ENCODE results near the gene STAT3.
"Not testable (repeated sequence)": the region's sequence is repeated elsewhere in the genome, so short reads cannot be mapped to it uniquely, and the experiment has no call there.

The STAT3 gene

DNA sequence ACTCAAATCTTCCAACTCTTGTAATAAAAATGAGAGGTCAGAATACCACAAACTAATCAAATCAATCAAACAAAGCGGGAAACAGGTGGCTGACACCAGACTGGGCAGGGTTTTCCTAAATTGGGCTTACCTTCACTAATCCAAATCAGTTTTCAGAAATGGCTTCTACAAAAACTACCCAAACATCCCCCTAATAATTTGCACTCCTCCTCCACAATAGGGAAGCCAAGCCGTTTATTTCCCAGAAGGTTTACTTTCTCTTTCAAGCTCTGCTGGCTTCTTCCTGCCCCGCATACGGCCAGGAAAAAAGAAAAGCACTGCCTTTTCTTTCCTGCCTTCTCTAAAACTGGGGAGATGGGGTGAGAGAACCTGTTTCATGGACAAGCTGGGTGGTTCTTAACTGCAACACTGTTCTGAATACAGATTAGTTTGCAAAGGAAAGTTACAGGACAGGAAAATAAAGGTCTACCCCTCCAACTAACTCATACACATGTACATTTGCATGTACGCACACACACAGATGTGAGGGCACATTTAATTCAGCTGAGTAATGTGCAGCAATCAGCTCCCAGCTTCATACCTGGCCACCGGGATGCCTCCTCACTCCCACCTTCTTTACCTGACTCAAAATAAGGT is 9.2 kb downstream of the STAT3 start:
- DNase-seq, result no peak

DNA sequence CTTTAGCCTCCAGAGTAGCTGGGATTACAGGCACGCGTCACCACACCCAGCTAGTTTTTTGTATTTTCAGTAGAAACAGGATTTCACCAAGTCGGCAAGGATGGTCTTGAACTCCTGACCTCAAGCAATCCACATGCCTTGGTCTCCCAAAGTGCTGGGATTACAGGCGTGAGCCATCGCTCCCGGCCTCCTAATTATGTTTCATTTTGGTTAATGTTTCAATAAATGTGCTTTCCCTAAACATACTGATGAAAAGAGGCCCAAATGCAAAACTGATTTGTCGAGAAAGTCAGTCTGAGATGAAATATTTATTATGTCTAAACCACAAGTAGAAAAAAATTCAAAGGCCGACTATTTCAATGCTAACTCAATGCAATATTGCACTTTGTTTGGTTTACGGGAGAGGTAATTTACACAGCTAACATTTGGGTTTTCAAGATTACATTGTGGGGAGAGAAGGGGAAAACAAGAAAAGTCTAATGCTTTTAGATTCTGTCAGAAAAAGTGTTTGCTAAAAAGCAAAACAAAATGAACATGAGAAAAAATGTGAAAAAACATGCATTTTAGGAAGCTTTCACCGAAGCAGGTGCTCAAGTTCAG is 9.8 kb downstream of the STAT3 start:
- no peak for DNase-seq

DNA sequence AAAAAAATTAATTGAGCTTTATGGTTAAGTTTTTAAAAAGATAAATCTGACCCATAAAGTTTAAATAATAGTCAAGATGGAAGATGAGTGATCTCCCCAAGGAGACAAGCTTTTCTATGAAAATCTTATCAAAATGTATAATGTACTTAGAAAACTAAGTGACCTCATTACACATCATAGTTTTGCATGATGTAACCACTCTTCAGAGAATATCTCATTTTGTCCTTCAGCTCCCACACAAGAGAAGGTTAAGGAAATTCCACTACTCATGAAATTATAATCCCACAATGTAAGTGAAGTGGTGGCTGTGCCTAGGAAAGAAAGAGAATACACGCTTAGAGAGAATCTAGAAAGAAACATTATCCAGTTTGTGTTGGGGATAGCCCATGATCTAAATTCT is 14.3 kb downstream of the STAT3 start:
- no peak for DNase-seq

DNA sequence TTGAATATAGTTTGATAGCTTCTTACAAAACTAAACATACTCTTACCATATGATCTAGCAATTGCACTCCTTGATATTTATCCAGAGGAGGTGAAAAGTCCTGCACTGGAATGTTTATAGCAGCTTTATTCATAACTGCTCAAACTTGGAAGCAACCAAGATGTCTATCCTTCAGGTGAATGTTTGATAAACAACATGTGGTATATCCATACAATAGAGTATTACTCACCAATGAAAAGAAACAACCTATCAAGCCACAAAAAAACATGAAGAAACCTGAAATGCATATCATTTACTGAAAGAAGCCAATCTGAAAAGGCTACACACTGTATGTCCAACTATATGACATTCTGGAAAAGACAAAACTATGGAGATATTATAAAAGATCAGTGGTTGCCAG is 16.1 kb downstream of the STAT3 start:
- DNase-seq, result no peak

DNA sequence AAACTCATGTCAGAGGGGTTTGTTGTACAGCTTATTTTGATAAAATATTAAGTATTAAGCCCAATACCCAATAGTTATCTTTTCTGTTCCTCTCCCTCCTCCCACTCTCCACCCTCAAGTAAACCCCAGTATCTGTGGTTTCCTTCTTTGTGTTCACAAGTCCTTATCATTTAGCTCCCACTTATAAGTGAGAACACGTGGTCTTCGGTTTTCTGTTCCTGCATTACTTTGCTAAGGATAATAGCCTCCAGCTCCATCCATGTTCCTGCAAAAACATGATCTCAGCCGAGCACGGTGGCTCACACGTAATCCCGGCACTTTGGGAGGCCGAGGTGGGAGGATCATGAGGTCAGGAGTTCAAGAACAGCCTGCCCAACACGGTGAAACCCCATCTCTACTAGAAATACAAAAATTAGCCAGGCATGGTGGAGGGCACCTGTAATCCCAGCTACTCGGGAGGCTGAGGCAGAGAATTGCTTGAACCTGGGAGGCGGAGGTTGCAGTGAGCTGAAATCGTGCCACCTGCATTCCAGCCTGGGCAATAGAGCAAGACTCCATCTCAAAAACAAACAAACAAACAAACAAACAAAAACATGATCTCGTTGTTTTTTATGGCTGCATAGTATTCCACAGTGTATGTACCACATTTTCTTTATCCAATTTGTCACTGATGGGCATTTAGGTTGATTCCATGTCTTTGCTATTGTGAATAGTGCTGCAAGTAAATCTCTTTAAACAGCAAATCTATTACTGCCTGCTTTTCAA is 19.3 kb downstream of the STAT3 start:
- DNase-seq, result not testable (repeated sequence)

DNA sequence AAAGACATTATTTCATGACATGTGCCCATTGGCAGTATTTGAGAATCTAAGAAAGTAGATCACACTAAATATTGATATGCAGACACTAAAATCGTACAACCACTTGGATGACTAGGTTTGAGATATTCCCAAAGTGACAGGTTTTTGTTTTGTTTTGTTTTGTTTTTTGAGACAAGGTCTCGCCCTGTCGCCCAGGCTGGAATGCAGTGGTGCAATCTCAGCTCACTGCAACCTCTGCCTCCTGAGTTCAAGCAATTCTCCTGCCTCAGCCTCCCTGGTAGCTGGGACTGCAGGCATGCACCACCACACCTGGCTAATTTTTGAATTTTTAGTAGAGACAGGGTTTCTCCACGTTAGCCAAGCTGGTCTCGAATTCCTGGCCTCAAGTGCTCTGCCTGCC is 19.9 kb downstream of the STAT3 start:
- DNase-seq, result not testable (repeated sequence)

DNA sequence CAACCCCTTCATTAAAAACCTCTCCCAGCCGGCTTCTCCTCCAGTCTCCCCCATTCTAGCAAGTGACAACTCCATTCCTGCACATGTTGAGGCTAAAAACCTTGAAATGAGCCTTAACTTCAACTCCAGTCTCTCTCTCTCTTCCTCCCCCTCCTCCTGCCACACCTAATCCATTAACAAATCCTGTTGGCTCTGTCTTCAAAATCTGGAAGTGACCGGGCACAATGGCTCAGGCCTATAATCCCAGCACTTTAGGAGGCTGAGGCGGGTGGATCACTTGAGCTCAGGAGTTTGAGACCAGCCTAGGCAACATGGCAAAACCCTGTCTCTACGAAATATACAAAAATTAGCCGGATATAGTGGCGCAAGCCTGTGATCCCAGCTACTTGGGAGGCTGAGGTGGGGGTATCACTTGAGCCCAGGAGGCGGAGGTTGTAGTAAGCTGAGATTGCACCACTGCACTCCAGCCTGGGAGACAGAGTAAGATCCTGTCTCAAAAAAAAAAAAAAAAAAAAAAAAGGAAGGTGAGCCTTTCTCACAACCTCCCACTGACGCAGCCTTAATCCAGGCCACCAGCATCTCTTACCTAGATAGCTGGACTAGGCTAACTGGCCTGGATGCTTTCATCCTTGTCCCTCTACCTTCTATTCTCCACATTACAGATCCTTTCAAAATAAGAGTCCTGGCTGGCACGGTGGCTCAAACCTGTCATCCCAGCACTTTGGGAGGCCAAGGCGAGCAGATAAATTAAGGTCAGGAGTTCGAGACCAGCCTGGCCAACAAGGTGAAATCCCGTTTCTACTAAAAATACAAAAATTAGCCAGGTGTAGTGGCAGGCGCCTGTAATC is 21.8 kb downstream of the STAT3 start:
- not testable (repeated sequence) for DNase-seq

DNA sequence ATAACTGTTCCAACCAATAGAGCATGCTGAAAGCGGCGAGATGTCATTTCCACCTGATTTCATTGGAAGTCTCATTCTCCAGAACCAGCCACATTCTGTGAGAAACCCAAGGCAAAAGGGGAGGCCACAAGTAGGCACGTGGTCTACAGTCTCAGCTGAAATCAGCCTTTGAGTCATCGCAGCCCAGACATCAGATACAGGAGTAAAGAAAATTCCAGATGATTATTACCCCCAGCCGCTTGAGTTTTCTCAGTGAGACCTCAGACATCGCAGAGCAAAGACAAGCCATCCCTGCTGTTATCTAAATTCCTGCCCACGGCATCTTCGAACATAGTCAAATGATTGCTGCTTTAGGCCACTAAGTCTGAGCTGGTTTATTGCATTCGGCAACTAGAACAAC is 23.1 kb downstream of the STAT3 start:
- DNase-seq, result peak in 1 of 2 experiments; percentile 53

DNA sequence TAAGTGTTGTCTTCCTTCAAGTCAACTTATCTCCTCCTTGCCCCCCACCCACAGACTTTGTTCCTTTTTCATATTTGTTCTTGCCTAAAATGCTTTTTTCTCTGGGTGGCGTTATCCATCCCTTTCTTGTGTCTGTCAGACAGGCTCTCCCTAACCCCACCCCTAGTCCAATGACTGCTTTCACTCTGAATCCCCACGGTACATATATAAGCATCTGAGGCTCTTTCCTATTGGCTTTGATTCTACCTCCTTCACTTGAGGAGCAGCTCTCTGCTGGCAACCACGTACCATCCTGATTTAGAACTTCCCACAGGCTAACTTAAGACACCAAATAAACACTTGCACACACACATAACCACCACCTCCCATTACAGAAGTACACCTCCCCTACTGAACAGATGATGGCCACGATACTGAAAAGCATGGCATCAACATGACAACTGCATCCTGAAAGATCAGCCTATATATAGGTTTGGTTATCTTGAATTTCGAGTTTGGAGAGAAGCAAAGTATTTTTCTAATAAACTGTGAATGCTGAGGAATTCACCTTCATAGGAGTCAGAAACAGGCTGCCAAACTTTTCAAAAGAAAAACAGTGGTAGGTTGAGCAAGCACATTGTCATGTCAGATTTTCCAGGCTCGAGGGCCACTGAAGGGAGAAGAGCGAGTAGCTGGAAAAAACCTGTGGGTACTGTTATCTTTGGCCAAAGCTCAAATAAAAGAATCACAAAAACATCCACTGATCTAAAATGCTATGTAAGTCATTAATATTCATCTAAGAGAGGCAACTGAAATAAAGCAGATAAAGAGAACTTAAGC is 24.3 kb downstream of the STAT3 start:
- DNase-seq, result no peak

DNA sequence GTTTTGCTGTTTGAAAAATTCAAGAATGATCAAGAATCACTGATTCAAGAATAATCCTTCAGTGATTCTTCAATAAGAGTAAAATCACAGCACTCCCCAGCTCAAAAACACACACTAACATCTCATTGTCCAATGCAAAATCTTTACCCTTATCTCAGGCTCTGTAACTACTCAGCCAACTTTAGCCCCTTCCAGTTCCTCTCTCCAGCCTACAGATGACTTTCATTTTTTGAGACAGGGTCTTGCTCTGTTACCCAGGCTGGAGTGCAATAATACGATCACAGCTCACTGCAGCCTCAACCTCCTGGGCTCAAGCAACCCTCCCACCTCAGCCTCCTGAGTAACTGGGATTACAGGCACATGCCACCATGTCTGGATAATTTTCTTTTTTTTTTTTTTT is 25.0 kb downstream of the STAT3 start:
- DNase-seq, result no peak

DNA sequence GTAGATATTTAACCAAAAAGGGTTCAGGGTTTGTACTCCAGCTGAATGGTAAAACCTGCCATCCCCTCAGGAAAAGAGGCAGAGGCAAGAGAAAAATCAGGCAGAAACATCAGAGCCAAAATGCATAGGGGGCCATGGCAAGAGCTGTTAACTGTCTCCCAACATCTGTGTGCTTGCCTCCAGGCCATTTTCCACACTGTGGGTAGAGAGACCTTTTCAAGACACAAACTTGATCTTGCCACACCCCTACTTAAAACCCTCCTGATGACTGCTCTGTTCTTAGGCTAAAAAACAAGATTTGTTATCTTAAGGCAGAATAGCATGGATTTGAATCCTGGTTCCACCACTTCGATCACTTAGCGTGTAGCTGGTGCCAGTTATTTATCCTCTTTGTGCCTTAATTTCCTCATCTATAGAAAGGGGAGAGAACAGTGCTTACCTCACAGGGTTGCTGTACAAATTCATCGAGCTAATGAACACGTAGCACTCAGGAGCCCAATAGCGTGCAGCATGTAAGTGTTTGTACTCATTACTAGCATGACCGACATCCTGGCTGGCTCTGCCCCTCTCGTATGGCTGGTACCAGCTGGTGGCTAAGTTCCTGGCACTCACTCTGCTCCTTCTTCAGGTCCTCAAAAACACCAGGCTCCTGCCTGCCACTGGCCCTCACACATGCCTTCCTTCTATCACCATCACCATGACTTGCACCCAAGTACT is 25.8 kb downstream of the STAT3 start:
- no peak for DNase-seq

DNA sequence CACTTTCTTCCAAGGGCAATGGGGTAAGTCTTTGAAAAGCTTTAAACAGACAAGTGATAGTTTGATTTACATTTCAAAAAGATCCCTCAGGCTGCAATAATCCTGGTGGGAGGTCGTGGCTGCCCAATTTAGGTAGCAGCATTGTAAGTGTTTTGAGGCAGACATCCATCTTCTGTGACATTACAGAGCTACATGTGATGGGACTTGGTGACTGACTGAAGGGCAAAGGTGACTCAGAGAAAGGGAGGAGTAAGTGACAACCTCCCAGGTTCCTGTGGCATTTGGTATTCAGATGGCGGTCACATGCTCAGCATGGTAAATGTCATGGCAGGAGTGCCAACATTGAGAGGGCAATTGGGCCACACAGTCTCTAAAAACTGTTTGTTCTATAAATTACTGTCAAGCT is 26.5 kb downstream of the STAT3 start:
- peak; percentile 45 to 60 for DNase-seq

DNA sequence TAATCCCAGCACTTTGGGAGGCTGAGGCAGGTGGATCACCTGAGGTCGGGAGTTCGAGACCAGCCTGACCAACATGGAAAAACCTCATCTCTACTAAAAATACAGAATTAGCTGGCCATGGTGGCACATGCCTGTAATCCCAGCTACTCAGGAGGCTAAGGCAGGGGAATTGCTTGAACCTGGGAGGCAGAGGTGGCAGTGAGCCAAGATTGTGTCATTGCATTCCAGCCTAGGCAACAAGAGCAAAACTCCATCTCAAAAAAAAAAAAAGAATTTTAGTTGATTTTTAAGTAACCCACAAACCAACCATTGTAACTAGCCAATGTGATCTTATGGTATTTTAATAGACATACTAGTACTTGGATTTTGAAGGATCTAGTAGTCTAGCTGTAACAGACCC is 27.9 kb downstream of the STAT3 start:
- not testable (repeated sequence) for DNase-seq

DNA sequence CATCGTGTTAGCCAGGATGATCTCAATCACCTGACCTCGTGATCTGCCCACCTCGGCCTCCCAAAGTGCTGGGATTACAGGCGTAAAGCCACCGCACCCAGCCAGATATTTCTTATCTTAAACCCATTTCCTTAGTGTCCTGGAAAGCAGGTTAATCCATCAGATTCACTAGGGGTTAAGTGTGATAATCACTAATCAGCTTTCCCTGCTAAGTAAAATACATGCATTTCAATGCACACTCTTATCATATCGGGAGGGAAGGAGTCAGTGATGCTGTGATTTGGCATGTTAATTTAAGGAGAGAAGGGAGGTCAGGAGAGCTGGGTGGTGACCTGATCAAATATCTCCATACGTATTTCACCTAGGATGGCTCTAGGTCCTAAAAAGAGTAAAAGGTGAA is 29.1 kb downstream of the STAT3 start:
- DNase-seq, result no peak

DNA sequence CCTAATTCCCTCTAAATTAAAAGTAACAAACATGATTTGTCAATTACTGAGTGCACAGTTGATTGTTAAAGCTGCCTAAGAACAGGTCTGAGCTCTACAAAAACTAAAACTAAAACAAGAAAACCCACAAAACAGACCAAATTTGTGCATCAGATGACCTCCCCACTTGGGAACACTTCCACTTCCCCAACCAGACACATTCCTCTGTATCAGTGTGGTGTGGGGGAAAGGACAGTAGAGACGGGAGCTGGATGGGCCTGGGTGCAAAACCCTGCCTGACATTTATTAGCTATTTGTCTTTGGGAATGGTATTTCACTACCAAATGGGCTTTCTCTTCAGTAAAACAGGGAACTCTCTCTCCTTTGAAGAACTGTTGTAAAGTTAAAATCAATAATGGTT is 29.8 kb downstream of the STAT3 start:
- no peak for DNase-seq

DNA sequence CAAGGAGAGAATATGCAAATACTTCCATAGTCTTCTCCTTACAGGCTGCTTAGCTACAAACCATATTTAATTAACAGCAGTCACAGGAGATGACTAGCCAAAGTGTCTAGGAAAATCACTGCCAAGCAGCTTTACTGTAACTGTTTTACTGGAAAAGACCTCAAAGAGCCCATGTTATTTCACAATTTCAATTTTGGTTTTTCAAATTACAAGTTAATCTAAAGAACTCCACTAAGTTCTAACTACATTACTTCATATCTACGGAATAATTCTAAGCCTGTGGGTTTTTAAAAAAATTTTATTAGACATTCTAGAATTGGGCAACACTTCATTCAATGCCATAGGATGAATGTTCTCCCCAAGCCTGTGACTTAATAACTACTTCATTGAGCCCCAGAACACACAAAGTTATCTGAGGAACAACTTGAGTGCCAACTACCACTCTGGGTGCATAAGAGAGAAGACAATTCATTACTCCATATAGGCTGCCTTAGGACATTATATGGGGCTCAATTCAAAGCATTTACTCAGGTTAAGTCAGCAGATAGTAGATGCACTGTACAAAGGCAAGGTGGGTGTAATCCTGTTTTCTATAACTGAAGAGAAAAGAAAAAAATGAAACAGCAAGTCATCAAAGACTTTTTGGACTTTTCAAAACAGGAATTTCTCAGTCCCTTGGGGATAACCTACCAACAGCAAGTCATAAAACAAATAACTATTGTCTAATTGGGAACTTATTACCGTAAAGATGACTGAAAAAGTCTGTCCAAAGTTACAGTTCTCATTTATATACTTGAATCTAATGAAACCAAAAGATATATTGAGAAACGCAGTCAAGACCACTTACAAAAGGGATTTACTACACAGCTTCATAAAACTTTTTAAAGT is 33.0 kb downstream of the STAT3 start:
- DNase-seq, result no peak

DNA sequence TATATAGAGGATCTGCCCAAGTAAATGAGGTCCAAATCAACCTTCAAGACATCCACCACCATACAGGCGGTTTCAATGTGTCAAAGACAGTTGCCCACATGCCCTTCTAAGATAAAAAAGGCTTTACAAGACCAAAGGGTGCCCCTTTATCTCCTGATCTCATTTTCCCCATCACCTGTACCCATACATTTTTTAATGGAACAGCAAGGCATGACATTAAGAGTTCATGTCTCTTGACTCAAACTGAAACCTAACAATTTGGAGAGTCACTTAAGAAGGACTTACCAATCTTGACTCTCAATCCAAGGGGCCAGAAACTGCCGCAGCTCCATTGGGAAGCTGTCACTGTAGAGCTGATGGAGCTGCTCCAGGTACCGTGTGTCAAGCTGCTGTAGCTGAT is 40.1 kb downstream of the STAT3 start:
- no peak for DNase-seq

DNA sequence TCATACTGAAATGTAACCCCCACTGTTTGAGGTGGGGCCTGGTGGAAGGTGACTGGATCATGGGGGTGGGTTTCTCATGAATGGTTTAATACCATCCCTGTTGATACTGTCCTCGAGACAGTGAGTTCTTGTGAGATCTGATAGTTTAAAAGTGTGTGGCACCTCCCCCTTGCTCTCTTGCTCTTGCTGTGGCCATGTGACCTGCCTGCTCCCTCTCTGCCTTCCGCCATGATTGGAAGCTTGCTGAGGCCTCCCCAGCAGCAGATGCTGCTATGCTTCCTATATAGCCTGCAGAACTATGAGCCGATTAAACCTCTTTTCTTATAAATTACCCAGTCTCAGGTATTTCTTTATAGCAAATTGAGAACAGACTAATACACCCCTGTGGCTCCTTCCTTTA is 40.6 kb downstream of the STAT3 start:
- DNase-seq, result no peak

DNA sequence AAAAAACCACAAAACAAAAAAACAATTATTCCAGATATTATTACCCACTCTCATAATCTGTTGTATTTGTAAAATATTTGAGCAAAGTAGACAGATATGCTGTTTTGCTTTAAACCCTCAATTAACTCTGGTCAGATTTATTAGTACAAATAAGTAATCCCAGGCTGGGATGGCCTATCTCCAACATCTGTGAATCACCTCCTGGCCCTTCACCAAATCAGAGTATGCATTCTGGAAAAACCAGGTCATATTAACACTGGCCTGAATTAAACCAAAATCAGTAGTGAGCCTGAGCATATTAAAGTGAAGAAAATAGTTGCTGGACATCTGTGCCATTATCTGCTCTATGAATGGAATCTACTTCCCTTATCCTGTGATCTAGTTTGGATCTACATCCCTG is 41.0 kb downstream of the STAT3 start:
- DNase-seq, result no peak

DNA sequence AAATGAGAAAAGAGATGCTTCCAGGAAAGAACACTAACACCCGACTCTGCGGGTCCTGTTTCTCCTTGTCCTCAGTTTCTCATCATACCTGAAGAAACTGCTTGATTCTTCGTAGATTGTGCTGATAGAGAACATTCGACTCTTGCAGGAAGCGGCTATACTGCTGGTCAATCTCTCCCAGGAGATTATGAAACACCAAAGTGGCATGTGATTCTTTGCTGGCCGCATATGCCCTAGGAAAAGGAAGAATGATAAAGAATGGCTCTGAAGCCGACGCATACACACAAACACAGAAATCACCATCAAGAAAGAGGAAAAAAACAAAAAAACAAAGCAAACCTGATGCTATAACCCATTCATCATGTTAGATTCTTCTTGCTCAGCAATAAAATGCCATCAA is 41.8 kb downstream of the STAT3 start:
- DNase-seq, result no peak
